ENCODE data around the gene OR9A4.
"Not testable (repeated sequence)": the region's sequence is repeated elsewhere in the genome, so short reads cannot be mapped to it uniquely, and the experiment has no call there.

The OR9A4 gene, protein sequence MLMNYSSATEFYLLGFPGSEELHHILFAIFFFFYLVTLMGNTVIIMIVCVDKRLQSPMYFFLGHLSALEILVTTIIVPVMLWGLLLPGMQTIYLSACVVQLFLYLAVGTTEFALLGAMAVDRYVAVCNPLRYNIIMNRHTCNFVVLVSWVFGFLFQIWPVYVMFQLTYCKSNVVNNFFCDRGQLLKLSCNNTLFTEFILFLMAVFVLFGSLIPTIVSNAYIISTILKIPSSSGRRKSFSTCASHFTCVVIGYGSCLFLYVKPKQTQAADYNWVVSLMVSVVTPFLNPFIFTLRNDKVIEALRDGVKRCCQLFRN

DNA sequence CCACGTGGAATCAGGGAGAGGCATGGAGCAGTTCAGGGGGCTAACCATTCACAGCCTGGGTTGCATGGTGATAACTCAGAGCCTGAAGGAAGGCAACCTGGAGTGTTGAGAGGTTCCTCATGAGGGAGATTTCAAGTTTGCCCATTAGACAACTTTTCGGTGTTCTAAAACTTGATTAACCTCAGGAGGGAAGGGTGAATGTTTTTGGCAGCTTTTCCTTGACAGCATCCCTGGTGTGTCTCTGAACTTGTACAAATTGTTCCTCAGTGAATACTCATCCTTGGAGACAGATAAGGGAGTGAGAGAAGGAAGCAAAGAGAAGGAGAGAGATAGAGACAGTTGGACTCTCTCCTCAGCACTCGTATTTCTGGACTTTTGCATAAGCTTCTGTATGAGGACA is at the start of gene OR9A4:
OR9A4 (plus strand) TSS at position 301 of the 400 bp plus-strand sequence. CDS start 2,477 bp downstream, outside the sequence.
- Histone ChIP-seq H3K4me1 (ENCODE audit: insufficient read depth, low read length) (no peaks in the 10 kb centered on the region), H3K9me3 (ENCODE audit: control insufficient read depth, insufficient read depth, low read length) (no peaks in the 10 kb centered on the region), H3K36me3 (ENCODE audit: insufficient read depth, low read length) (no peaks in the 10 kb centered on the region), H3K9ac (ENCODE audit: low read depth, low read length) (no peak within 1 kb of the TSS)

DNA sequence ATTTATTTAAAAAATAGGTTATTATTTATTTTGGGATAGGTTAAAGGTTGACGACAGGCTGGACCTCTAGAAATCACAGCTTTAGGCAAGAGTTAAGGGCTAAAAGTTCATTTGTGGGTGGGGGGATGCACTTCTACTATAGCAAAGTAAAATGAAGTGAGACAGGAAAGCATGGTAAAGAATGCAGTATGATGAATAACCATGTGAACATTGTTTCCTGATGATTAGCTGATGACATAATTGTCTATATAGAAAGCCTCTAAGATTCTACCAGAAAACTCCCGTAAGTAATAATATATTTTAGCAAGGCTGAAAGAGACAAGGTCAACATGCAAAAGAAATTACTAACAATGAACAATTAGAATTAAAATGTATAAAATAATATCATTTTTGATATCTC is 49.2 kb upstream of the OR9A4 start:
- Histone ChIP-seq H3K36me3 (ENCODE audit: insufficient read depth, low read length) (no peaks in the 10 kb centered on the region), H3K4me1 (ENCODE audit: insufficient read depth, low read length) (no peaks in the 10 kb centered on the region), H3K9ac (ENCODE audit: low read depth, low read length) (no peak overlapping the region), H3K9me3 (ENCODE audit: control insufficient read depth, insufficient read depth, low read length) (no peaks in the 10 kb centered on the region)

DNA sequence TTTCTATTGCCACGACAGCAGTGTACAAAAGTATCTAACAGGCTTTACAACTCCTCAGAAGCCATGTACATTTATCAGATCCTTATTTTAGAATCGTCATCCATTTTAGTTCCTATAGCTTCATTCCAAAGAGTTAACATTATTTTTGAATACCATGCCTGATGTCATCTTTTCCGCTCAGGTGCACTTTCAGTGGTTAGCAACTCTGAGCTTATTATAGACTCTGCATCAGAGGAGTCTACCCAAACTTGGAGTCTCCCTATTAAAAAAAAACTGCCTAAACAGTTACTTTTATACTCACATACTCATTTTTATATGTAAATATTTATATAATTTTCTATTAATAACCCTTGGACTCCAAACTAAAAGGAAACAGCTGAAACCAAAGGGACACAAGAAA is 43.3 kb upstream of the OR9A4 start:
- no peaks in the 10 kb centered on the region for H3K9me3 ChIP-seq (ENCODE audit: control insufficient read depth, insufficient read depth, low read length)
- H3K9ac ChIP-seq (ENCODE audit: low read depth, low read length) = no peak overlapping the region
- peaks cover 12% of the 10 kb centered on the region; the same call in 1 of the 2 replicates for H3K4me1 ChIP-seq (ENCODE audit: insufficient read depth, low read length)
- H3K36me3 ChIP-seq (ENCODE audit: insufficient read depth, low read length) = no peaks in the 10 kb centered on the region

DNA sequence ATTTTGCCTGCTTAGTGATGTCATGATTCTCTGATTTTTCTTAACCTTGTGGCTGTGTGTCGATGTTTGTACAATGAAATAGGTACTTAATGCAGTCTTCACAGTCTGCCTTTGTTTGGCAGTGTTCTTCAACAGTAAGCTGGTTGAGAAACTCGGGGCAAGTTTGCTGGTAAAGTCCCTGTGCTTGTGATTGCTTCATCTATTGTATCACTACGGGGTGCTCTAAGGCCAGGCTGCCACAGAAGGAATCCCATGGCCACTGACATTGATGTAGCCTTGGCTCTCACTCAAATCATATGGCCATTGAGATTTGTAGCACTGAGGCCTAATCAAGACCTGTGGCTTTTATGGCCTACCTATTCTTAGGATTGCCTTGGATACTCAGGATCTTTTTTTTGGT is 41.4 kb upstream of the OR9A4 start:
- Histone ChIP-seq H3K9me3 (ENCODE audit: control insufficient read depth, insufficient read depth, low read length) (no peaks in the 10 kb centered on the region), H3K4me1 (ENCODE audit: insufficient read depth, low read length) (peaks cover 12% of the 10 kb centered on the region; the same call in 1 of the 2 replicates), H3K36me3 (ENCODE audit: insufficient read depth, low read length) (no peaks in the 10 kb centered on the region), H3K9ac (ENCODE audit: low read depth, low read length) (no peak overlapping the region)

DNA sequence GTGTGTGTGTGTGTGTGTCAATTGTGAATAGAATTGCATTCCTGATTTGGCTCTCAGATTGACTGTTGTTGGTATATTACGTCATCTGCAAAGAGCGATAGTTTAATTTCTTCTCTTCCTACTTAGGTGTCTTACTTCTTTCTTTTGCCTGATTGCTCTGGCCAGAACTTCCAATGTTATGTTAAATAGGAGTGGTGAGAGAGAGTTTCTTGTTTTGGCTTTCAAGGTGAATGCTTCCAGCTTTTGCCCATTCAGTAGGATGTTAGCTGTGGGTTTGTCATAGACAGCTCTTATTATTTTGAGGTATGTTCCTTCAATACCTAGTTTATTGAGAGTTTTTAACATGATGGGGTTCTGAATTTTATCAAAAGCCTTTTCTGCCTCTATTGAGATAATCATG is 40.7 kb upstream of the OR9A4 start:
- Histone ChIP-seq H3K9ac (ENCODE audit: low read depth, low read length) (no peak overlapping the region), H3K4me1 (ENCODE audit: insufficient read depth, low read length) (peaks cover 12% of the 10 kb centered on the region; the same call in 1 of the 2 replicates), H3K9me3 (ENCODE audit: control insufficient read depth, insufficient read depth, low read length) (no peaks in the 10 kb centered on the region), H3K36me3 (ENCODE audit: insufficient read depth, low read length) (no peaks in the 10 kb centered on the region)

DNA sequence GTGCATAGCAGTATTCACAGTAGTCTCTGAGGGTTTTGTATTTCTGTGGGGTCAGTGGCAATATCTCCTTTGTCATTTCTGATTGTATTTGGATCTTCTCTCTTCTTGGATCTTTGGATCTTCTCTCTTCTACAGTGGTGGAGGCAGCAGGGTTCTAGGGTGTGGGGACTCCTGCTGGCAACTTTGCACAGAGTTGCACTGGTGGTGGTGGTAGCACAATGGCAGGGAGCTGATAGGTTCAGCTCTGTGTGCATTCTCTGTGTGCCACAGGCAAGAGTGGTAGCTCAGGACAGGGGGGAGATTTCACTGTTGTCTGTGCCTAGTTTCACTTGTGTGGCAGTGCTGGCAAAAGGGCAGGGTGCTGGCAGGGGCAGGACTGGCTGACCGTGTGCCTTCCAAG is 39.8 kb upstream of the OR9A4 start:
- no peaks in the 10 kb centered on the region for H3K36me3 ChIP-seq (ENCODE audit: insufficient read depth, low read length)
- no peak overlapping the region for H3K9ac ChIP-seq (ENCODE audit: low read depth, low read length)
- H3K4me1 ChIP-seq (ENCODE audit: insufficient read depth, low read length) = peaks cover 12% of the 10 kb centered on the region; the same call in 1 of the 2 replicates
- H3K9me3 ChIP-seq (ENCODE audit: control insufficient read depth, insufficient read depth, low read length) = no peaks in the 10 kb centered on the region

DNA sequence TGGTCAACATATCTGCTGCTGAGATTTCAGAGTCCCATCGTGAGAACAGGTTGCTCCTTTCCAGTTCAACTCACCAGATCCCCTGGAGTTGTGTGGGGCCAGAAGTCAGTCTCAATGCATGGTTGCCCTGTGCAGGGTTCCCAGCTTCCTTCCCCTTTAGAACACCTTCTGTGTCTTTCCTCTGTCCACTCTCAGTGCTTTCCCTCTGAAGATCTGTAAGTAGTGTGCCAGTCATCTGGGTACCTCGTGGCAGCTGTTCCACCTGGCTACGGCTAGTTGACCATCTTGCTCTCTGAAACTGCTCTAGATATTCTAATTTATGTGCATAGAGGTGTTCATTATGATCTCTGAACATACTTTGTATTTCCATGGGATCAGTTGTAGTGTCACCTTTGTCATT is 38.8 kb upstream of the OR9A4 start:
- no peaks in the 10 kb centered on the region for H3K36me3 ChIP-seq (ENCODE audit: insufficient read depth, low read length)
- no peaks in the 10 kb centered on the region for H3K9me3 ChIP-seq (ENCODE audit: control insufficient read depth, insufficient read depth, low read length)
- no peak overlapping the region for H3K9ac ChIP-seq (ENCODE audit: low read depth, low read length)
- H3K4me1 ChIP-seq (ENCODE audit: insufficient read depth, low read length) = peaks cover 12% of the 10 kb centered on the region; the same call in 1 of the 2 replicates

DNA sequence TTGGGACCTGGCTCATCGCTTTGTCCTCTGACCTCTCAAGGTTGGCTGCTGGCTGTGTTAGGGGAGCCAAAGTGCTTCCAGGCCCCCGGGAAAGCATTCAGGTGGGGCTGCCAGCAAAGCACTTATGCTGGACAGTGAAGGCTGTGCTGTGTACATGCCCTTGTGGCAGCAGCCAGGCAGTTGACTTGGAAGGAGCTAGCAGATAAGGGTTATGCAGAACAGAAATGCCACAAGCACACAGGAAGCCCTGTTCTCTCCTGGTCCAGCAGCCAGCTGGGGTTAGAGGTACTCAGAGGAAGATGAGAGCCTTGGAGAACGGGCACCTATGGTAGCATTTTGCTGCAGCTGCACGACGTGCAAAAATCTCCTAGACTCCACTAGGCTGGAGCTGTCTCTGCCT is 35.2 kb upstream of the OR9A4 start:
- Histone ChIP-seq H3K9me3 (ENCODE audit: control insufficient read depth, insufficient read depth, low read length) (no peaks in the 10 kb centered on the region; the same call in 1 of the 2 replicates), H3K36me3 (ENCODE audit: insufficient read depth, low read length) (no peaks in the 10 kb centered on the region), H3K4me1 (ENCODE audit: insufficient read depth, low read length) (peaks cover 4% of the 10 kb centered on the region; the same call in 1 of the 2 replicates), H3K9ac (ENCODE audit: low read depth, low read length) (no peak overlapping the region)

DNA sequence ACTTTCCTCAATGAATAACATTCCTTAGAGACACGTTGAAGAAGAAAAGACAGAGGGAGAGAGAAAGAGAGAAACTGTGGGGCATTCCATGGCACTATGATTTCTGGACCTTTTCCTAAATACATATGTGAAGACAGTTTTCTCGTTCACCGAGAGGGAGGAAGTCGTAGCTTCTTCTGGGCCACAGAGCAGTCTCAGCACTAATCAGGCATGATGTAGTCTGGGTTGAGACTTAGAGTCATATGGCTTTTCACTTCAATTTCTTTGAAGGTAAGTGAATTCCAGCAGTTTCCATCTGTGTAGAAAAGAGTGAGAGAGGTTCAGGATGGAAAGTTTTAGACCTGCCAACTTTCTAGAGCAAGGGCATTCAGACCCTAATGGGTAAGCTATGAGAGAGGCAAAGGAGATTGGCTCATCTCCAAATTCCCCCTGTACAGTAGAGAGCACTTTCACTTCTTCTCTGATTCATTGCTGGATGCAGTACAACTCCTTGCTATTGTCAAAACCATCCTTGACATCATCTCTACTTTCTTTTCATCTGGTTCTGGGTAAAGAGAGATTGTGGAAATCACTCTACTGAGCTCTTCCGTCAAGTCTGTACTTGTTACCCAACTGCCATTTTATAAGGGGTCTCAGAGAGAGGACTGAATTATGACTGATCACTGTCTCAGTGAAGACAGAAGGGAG is 31.5 kb upstream of the OR9A4 start:
- Histone ChIP-seq H3K9ac (ENCODE audit: low read depth, low read length) (no peak overlapping the region), H3K4me1 (ENCODE audit: insufficient read depth, low read length) (no peaks in the 10 kb centered on the region), H3K36me3 (ENCODE audit: insufficient read depth, low read length) (no peaks in the 10 kb centered on the region), H3K9me3 (ENCODE audit: control insufficient read depth, insufficient read depth, low read length) (no peaks in the 10 kb centered on the region; the same call in 1 of the 2 replicates)

DNA sequence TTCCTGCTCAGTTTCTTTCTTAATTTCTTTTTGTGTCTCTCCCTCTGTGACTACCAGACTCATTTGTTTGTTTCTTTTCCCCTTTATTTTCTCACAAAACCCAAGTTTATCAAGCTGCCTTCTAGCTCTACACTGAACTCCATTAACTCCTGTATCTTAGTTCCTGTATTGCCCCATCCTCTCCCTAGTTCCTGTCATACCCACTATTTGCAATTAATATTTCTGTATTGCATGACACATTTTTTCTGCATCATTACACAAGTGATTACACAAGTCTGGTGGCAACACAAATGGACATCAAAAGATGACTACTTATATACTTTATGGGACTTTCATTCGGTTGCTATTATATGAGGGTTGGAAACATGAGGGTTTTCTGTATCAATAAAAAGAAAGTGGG is 26.9 kb upstream of the OR9A4 start:
- Histone ChIP-seq H3K9me3 (ENCODE audit: control insufficient read depth, insufficient read depth, low read length) (no peaks in the 10 kb centered on the region), H3K9ac (ENCODE audit: low read depth, low read length) (no peak overlapping the region), H3K4me1 (ENCODE audit: insufficient read depth, low read length) (no peaks in the 10 kb centered on the region), H3K36me3 (ENCODE audit: insufficient read depth, low read length) (no peaks in the 10 kb centered on the region)

DNA sequence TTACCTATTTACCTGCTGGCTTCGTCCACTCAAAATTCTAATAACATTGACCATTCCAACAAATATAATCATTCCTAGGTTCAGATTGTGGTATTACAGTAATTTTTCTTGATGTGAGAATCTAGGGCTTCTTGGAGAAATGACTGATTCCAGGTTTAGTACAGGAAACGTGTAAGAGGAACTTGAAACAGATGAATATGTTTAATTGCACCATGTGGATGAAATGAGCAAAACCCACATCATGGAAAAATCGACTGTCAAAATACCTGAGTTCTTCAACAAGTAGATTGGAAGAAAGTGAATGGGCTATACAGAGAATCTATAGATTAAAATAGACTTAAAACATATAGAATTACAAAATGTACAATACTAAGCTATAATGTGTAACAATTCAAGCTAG is 24.9 kb upstream of the OR9A4 start:
- Histone ChIP-seq H3K9ac (ENCODE audit: low read depth, low read length) (no peak overlapping the region), H3K36me3 (ENCODE audit: insufficient read depth, low read length) (no peaks in the 10 kb centered on the region), H3K4me1 (ENCODE audit: insufficient read depth, low read length) (no peaks in the 10 kb centered on the region), H3K9me3 (ENCODE audit: control insufficient read depth, insufficient read depth, low read length) (no peaks in the 10 kb centered on the region)

DNA sequence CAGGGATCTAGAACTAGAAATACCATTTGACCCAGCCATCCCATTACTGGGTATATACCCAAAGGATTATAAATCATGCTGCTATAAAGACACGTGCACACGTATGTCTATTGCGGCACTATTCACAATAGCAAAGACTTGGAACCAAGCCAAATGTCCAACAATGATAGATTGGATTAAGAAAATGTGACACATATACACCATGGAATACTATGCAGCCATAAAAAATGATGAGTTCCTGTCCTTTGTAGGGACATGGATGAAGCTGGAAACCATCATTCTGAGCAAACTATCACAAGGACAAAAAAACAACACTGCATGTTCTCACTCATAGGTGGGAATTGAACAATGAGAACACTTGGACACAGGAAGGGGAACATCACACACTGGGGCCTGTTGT is 16.8 kb upstream of the OR9A4 start:
- not testable (repeated sequence) for H3K9ac ChIP-seq (ENCODE audit: low read depth, low read length); H3K4me1 ChIP-seq (ENCODE audit: insufficient read depth, low read length); H3K9me3 ChIP-seq (ENCODE audit: control insufficient read depth, insufficient read depth, low read length); H3K36me3 ChIP-seq (ENCODE audit: insufficient read depth, low read length)

DNA sequence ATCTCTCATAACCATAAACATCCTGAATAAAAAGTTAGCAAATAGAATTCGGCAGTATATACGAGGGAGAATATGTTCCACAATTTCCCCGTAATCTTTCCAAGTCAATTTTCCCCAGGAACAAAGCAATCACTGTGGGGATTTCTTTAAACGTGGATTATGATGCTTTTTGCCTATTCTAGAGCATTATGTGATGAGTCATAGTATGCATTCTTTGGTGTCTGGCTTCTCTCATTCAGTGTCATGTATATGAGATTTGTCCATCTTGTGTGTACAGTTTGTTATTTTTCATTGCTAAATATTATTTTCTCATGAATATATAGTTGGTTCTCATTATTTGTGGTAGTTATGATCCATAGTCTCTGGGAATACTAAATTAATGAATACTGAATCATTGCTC is 9.9 kb upstream of the OR9A4 start:
- Histone ChIP-seq H3K36me3 (ENCODE audit: insufficient read depth, low read length) (no peaks in the 10 kb centered on the region), H3K9ac (ENCODE audit: low read depth, low read length) (no peak overlapping the region), H3K9me3 (ENCODE audit: control insufficient read depth, insufficient read depth, low read length) (no peaks in the 10 kb centered on the region), H3K4me1 (ENCODE audit: insufficient read depth, low read length) (no peaks in the 10 kb centered on the region)

DNA sequence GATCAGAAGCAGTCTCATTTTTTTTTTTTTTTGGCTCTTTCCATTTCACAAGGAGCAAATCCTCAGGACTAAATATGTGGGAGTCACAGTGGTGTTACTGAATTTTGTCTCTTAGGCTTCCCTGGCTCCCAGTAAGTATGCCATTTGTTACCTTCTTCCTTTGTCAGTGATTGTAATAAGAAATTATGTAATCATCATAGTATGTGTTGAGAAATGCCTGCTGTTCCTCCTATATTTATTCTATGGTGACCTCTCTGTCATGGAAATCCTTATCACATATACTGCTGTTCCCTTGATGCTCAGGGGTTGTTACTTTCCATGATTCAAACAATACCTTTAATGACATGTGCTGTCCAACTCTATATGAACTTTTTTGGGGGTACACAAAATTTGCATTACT is 4.8 kb upstream of the OR9A4 start:
- Histone ChIP-seq H3K9me3 (ENCODE audit: control insufficient read depth, insufficient read depth, low read length) (no peaks in the 10 kb centered on the region), H3K4me1 (ENCODE audit: insufficient read depth, low read length) (no peaks in the 10 kb centered on the region), H3K9ac (ENCODE audit: low read depth, low read length) (no peak overlapping the region), H3K36me3 (ENCODE audit: insufficient read depth, low read length) (no peaks in the 10 kb centered on the region)

DNA sequence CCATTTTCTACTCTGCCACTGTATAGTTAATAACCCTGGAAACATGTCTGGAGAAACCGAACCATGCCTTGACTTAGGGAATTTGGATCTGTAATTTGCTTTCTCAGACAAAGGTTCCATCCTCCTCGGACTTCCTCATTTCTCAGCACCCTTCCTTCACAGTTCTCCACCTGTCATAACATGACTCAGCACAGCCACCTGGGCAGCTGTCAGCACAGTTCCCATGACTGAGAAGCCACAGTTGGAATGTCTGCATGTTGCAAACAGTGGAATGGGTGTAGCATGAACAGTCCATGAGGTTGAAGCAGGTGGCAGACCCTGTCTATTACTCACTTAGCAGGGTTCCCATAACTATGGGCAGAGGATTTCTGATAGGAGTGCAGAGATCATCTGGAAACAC is 634 bp upstream of the OR9A4 start:
- Histone ChIP-seq H3K4me1 (ENCODE audit: insufficient read depth, low read length) (no peaks in the 10 kb centered on the region), H3K9me3 (ENCODE audit: control insufficient read depth, insufficient read depth, low read length) (no peaks in the 10 kb centered on the region), H3K36me3 (ENCODE audit: insufficient read depth, low read length) (no peaks in the 10 kb centered on the region), H3K9ac (ENCODE audit: low read depth, low read length) (no peak overlapping the region)
